Measurements from ENCODE around the gene R3HDM2.
"Not testable (repeated sequence)": the region's sequence is repeated elsewhere in the genome, so short reads cannot be mapped to it uniquely, and the experiment has no call there.

R3HDM2 gene

DNA sequence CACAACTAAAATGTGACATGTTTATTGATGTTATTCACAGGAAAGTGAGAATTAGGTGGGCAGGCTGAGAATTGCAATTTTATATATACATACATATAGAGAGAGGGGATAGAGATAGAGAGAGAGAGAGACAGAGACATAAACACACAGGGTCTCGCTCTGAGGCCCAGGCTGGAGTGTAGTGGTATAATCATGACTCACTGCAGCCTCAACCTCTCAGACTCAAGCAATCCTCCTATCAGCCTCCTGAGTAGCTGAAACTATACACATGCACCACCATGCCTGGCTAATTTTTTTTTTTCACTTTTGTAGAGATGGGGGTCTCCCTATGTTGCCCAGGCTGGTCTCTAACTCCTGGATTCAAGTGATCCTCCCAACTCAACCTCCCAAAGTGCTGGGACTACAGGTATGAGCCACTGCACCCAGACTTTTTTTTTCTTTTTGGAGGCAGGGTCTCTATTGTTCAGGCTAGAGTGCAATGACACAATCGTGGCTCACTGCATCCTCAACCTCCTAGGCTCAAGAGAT is 49.1 kb downstream of the R3HDM2 start:
- H3K9me3 ChIP-seq (ENCODE audit: control insufficient read depth, low read depth, low read length), result no peaks in the 10 kb centered on the region
- no peaks in the 10 kb centered on the region for H3K36me3 ChIP-seq (ENCODE audit: control insufficient read depth, low read depth, low read length)
- H3K27ac ChIP-seq (ENCODE audit: low read length), result no peak overlapping the region
- H3K4me3 ChIP-seq (ENCODE audit: low read length), result no peak overlapping the region
- H3K4me1 ChIP-seq (ENCODE audit: control insufficient read depth, low read depth, low read length), result no peaks in the 10 kb centered on the region
- no peaks in the 10 kb centered on the region for H3K27me3 ChIP-seq (ENCODE audit: control insufficient read depth, insufficient read depth, low read length)
- H3K9ac ChIP-seq (ENCODE audit: low read length), result no peak overlapping the region

DNA sequence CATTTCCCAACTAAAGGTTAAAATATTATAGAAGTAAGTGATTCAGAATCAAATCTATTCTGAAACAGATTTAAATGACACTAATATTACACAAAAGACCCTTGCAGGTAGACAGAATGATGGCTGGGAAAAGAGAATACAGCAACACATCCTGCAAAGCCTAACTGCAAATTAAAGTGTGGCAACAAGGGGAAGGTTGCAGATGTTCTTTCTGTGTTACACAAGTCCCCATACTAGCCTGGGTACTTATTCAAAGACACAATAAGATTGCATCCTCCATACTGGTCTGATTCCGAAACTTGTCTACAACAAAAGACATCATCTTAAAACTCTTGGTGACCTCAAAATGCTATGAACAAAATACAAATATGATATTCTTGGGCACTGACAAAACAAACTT is 50.5 kb downstream of the R3HDM2 start:
- Histone ChIP-seq H3K9me3 (ENCODE audit: control insufficient read depth, low read depth, low read length) (no peaks in the 10 kb centered on the region), H3K27me3 (ENCODE audit: control insufficient read depth, insufficient read depth, low read length) (no peaks in the 10 kb centered on the region), H3K4me3 (ENCODE audit: low read length) (no peak overlapping the region), H3K27ac (ENCODE audit: low read length) (no peak overlapping the region), H3K4me1 (ENCODE audit: control insufficient read depth, low read depth, low read length) (no peaks in the 10 kb centered on the region), H3K36me3 (ENCODE audit: control insufficient read depth, low read depth, low read length) (no peaks in the 10 kb centered on the region), H3K9ac (ENCODE audit: low read length) (no peak overlapping the region)

DNA sequence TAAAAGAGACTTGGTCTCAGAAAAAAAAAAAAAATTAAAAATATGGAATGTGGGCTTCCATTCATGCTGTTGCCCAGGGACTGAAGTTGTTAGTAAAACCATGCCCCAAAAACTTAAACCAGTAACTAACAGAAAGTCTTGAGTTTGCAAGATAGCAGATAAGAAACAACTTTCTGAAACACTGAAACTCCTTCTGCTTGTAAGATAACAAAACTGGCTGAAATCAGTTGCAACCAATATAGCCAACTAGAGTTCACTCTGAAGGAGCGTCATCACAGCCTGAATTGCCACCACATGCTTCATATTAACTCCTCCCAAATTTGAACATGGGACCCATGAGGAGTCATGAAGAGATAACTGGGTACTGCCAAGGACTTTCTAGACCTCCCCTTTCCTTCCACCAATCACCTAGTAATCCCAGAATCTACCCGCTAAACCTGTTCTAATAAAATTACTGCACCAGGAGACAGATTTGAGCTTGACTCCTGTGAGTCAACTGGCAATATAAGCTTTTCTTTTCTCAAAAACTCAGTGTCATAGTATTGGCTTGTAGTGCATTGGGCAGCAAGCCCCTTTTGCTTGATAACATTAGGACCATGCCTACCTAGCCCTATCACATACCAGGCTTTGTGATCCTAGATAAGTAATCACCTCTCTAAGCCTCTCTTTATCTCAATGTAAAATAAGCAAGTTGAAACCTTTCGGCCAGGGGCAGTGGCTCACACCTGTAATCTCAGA is 53.6 kb downstream of the R3HDM2 start:
- Histone ChIP-seq H3K4me1 (ENCODE audit: control insufficient read depth, low read depth, low read length) (no peaks in the 10 kb centered on the region), H3K27me3 (ENCODE audit: control insufficient read depth, insufficient read depth, low read length) (no peaks in the 10 kb centered on the region), H3K9me3 (ENCODE audit: control insufficient read depth, low read depth, low read length) (no peaks in the 10 kb centered on the region), H3K4me3 (ENCODE audit: low read length) (no peak overlapping the region), H3K27ac (ENCODE audit: low read length) (no peak overlapping the region), H3K9ac (ENCODE audit: low read length) (no peak overlapping the region), H3K36me3 (ENCODE audit: control insufficient read depth, low read depth, low read length) (no peaks in the 10 kb centered on the region)

DNA sequence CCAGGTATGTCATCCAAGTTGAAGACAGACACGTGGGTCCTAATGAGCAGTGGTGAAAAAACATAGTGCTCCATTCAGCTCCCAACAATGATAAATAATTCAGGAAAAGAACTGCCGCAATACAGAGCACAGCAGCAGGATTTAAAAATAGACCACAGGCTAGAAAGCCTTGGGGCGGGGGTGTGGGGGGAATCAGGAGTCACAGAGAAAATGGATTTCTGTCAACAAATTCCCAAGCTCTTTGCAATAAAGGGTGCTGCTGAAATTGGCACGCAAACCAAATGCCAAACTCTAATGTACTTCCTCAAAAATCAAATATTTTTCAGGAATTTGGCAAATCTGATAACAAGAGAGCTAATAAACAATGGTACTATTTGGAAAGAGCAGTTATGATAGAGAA is 58.6 kb downstream of the R3HDM2 start:
- Histone ChIP-seq H3K9me3 (ENCODE audit: control insufficient read depth, low read depth, low read length) (no peaks in the 10 kb centered on the region), H3K4me3 (ENCODE audit: low read length) (no peak overlapping the region), H3K27ac (ENCODE audit: low read length) (no peak overlapping the region), H3K36me3 (ENCODE audit: control insufficient read depth, low read depth, low read length) (no peaks in the 10 kb centered on the region), H3K4me1 (ENCODE audit: control insufficient read depth, low read depth, low read length) (no peaks in the 10 kb centered on the region), H3K9ac (ENCODE audit: low read length) (no peak overlapping the region), H3K27me3 (ENCODE audit: control insufficient read depth, insufficient read depth, low read length) (no peaks in the 10 kb centered on the region)

DNA sequence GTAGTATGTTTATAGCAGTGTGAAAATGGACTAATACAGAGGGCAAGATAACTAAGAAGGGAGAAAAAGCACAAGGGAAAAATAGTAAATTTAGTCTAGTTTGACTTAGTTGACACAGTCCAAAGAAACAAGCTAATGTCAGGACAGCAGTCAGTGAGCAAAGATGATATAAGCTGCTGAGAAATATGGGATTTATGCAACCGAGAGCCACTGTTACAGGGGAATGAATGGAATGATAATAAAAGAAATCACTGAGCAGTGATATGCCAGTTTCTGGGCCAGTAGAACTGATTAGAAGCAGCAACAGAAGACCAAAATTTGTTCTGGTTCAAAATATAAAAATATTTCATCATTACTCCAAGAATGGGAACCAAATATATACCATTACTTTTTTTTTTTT is 60.1 kb downstream of the R3HDM2 start:
- Histone ChIP-seq H3K4me1 (ENCODE audit: control insufficient read depth, low read depth, low read length) (no peaks in the 10 kb centered on the region), H3K9ac (ENCODE audit: low read length) (no peak overlapping the region), H3K27ac (ENCODE audit: low read length) (no peak overlapping the region), H3K27me3 (ENCODE audit: control insufficient read depth, insufficient read depth, low read length) (no peaks in the 10 kb centered on the region), H3K36me3 (ENCODE audit: control insufficient read depth, low read depth, low read length) (no peaks in the 10 kb centered on the region), H3K4me3 (ENCODE audit: low read length) (no peak overlapping the region), H3K9me3 (ENCODE audit: control insufficient read depth, low read depth, low read length) (no peaks in the 10 kb centered on the region)

DNA sequence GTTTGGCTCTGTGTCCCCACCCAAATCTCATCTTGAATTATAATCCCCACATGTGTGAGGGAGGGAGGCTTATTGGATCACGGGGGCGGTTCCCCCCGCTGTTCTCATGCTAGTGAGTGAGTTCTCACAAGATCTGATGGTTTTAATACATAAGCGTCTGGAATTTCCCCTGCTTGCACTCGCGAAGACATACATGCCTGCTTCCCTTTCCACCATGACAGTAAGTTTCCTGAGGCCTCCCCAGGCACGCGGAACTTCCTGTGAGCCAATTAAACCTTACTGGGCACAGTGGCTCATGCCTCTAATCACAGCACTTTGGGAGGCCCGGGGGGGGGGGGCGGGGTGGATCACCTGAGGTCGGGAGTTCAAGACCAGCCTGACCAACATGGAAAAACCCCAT is 60.8 kb downstream of the R3HDM2 start:
- Histone ChIP-seq H3K9ac (ENCODE audit: low read length) (no peak overlapping the region), H3K4me3 (ENCODE audit: low read length) (no peak overlapping the region), H3K36me3 (ENCODE audit: control insufficient read depth, low read depth, low read length) (no peaks in the 10 kb centered on the region), H3K27ac (ENCODE audit: low read length) (no peak overlapping the region), H3K9me3 (ENCODE audit: control insufficient read depth, low read depth, low read length) (no peaks in the 10 kb centered on the region), H3K27me3 (ENCODE audit: control insufficient read depth, insufficient read depth, low read length) (no peaks in the 10 kb centered on the region), H3K4me1 (ENCODE audit: control insufficient read depth, low read depth, low read length) (no peaks in the 10 kb centered on the region)

DNA sequence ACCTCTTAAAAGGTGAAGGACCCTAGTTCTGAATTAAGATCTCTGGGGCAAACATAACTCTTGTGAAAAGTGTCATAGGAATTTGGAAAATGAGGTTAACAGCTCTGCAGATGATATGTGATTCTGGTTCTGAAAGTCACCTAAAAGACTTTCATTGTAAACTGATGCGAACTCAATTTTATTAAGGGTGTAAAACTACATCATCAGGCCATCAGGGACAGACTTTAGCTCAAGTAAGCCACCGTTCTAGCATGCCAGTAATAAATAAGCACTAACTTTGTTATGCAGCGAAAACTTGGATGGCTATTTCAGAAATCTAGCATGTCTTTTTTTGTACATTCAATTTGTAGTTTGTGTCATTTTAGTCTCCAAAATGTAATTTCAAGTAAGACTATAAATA is 61.6 kb downstream of the R3HDM2 start:
- no peak overlapping the region for H3K9ac ChIP-seq (ENCODE audit: low read length)
- no peaks in the 10 kb centered on the region for H3K27me3 ChIP-seq (ENCODE audit: control insufficient read depth, insufficient read depth, low read length)
- no peak overlapping the region for H3K27ac ChIP-seq (ENCODE audit: low read length)
- H3K4me1 ChIP-seq (ENCODE audit: control insufficient read depth, low read depth, low read length), result no peaks in the 10 kb centered on the region
- H3K9me3 ChIP-seq (ENCODE audit: control insufficient read depth, low read depth, low read length), result no peaks in the 10 kb centered on the region
- H3K4me3 ChIP-seq (ENCODE audit: low read length), result no peak overlapping the region
- H3K36me3 ChIP-seq (ENCODE audit: control insufficient read depth, low read depth, low read length), result no peaks in the 10 kb centered on the region

DNA sequence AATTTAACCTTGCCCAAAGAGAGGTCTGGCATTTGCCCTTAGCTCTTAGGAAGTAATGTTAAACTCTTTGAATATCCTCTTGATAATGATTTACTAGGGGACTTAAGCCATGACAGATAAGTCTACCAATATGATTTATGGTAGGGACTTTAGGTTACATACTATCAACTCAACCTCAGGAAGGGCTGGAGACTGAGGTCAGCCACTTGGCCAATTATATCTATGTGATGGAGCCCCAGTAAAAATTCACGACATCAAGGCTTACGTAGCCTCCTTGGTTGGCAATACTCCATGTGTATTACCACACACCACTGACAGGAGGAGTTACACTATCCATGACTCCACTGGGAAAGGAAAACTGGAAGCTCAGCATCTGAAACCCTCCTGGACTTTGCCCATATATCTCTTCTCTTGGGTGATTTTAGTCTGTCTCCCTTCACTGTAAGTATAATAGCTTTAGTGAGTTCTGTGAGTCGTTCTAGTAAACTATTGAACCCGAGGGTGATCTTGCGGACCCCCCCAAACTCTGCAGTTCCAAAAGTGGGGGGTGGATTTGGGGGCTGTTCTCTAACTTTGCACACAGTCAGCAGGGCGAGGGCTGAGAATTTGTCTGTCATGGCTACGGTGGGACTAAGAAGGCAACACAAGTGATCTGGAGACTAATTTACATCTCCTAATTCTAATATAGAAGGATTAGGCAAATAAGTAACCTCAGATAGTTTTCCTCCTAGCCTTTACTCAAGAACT is 62.3 kb downstream of the R3HDM2 start:
- H3K9ac ChIP-seq (ENCODE audit: low read length), result no peak overlapping the region
- no peak overlapping the region for H3K4me3 ChIP-seq (ENCODE audit: low read length)
- no peaks in the 10 kb centered on the region for H3K27me3 ChIP-seq (ENCODE audit: control insufficient read depth, insufficient read depth, low read length)
- H3K9me3 ChIP-seq (ENCODE audit: control insufficient read depth, low read depth, low read length), result no peaks in the 10 kb centered on the region
- H3K27ac ChIP-seq (ENCODE audit: low read length), result no peak overlapping the region
- H3K36me3 ChIP-seq (ENCODE audit: control insufficient read depth, low read depth, low read length), result no peaks in the 10 kb centered on the region
- H3K4me1 ChIP-seq (ENCODE audit: control insufficient read depth, low read depth, low read length), result no peaks in the 10 kb centered on the region

DNA sequence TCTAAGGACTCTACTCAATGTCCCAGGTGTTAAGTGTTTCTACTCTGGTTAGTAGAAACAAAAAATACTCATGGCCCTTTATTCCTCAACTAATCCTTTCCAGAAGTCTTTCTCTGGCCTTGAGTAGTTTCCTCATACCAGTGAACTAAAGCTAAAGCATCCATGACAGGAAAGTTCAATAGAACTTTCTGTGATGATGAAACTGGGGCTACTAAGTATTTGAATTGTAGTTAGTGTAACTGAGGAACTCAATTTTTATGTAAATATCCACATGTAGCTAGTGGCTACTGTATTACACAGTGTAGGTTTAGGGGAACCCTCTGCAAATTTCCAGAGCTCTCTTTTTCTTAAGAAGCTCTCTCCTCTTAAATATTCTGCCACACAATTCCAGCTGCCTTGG is 63.7 kb downstream of the R3HDM2 start:
- H3K27ac ChIP-seq (ENCODE audit: low read length), result no peak overlapping the region
- H3K9me3 ChIP-seq (ENCODE audit: control insufficient read depth, low read depth, low read length), result no peaks in the 10 kb centered on the region
- H3K9ac ChIP-seq (ENCODE audit: low read length), result no peak overlapping the region
- no peaks in the 10 kb centered on the region for H3K27me3 ChIP-seq (ENCODE audit: control insufficient read depth, insufficient read depth, low read length)
- H3K4me3 ChIP-seq (ENCODE audit: low read length), result no peak overlapping the region
- no peaks in the 10 kb centered on the region for H3K4me1 ChIP-seq (ENCODE audit: control insufficient read depth, low read depth, low read length)
- H3K36me3 ChIP-seq (ENCODE audit: control insufficient read depth, low read depth, low read length), result no peaks in the 10 kb centered on the region

DNA sequence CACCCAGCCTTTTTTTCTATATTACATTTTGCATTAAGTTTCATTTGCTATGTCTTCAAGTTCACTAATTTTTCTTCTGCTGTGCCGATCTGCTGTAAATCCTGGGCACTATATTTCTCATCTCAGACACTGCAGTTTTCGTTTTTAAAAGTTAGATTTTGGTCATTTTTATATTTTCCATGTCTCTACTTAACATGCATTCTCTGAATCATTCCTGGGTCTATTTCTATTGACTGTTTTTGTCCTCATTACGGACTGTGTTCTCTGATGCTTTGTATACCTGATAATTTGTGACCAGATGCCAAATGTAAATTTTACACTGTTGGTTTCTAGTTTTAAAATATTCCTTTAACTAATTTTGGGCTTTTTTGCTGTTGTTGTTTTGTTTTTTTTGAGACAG is 64.5 kb downstream of the R3HDM2 start:
- no peak overlapping the region for H3K9ac ChIP-seq (ENCODE audit: low read length)
- no peaks in the 10 kb centered on the region for H3K36me3 ChIP-seq (ENCODE audit: control insufficient read depth, low read depth, low read length)
- H3K27ac ChIP-seq (ENCODE audit: low read length), result no peak overlapping the region
- H3K4me3 ChIP-seq (ENCODE audit: low read length), result no peak overlapping the region
- H3K4me1 ChIP-seq (ENCODE audit: control insufficient read depth, low read depth, low read length), result no peaks in the 10 kb centered on the region
- H3K9me3 ChIP-seq (ENCODE audit: control insufficient read depth, low read depth, low read length), result no peaks in the 10 kb centered on the region
- no peaks in the 10 kb centered on the region for H3K27me3 ChIP-seq (ENCODE audit: control insufficient read depth, insufficient read depth, low read length)

DNA sequence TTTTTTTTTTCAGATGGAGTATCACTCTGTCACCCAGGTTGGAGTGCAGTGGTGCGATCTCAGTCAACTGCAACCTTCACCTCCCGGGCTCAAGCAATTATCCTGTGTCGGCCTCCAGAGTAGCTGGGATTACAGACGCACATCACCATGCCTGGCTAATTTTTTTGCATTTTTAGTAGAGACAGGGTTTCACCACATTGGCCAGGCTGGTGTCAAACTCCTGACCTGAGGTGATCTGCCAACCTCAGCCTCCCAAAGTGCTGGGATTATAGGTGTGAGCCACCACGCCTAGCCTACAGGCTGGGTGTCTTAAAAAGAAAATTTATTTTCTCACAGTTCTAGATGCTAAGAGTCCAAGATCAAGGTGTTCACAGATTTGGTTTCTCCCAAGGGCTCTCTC is 66.7 kb downstream of the R3HDM2 start:
- not testable (repeated sequence) for H3K9ac ChIP-seq (ENCODE audit: low read length); H3K27ac ChIP-seq (ENCODE audit: low read length); H3K27me3 ChIP-seq (ENCODE audit: control insufficient read depth, insufficient read depth, low read length); H3K36me3 ChIP-seq (ENCODE audit: control insufficient read depth, low read depth, low read length); H3K4me1 ChIP-seq (ENCODE audit: control insufficient read depth, low read depth, low read length); H3K9me3 ChIP-seq (ENCODE audit: control insufficient read depth, low read depth, low read length); H3K4me3 ChIP-seq (ENCODE audit: low read length)

DNA sequence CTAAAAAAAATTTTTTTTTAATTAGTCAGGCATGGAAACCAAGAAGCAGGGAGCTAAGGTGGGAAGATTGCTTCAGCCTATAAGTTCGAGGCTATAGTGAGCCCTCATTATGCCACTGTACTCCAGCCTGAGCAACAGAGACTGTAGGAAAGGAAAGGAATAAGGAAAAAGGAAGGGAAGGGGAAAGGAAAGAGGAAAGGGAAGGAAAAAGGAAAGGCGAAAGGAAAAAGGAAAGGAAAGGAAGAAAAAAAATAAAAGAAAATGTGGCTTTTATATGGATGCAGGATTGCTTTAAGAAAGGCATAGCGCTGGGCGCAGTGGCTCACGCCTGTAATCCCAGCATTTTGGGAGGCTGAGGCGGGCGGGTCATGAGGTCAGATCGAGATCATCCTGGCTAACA is 70.4 kb downstream of the R3HDM2 start:
- Histone ChIP-seq H3K27me3 (ENCODE audit: control insufficient read depth, insufficient read depth, low read length) (no peaks in the 10 kb centered on the region), H3K36me3 (ENCODE audit: control insufficient read depth, low read depth, low read length) (no peaks in the 10 kb centered on the region), H3K9me3 (ENCODE audit: control insufficient read depth, low read depth, low read length) (no peaks in the 10 kb centered on the region), H3K9ac (ENCODE audit: low read length) (no peak overlapping the region), H3K27ac (ENCODE audit: low read length) (no peak overlapping the region), H3K4me1 (ENCODE audit: control insufficient read depth, low read depth, low read length) (no peaks in the 10 kb centered on the region), H3K4me3 (ENCODE audit: low read length) (no peak overlapping the region)
